Neuronal stem cell (in vitro differentiated cells): ENCODE data around the gene TSPOAP1.

Source experiments
- DNase-seq: peaks from one replicate; pipeline ENCODE4 v3.0.0-alpha.2; 2013; ENCODE audit warnings: low spot score
- H2AFZ ChIP-seq: one replicate; pipeline ENCODE4 v1.6.1; 2013; ENCODE audit warnings: mild to moderate bottlenecking, low read length, inconsistent platforms
- H2AK5ac ChIP-seq: 2 replicates; pipeline ENCODE4 v1.6.1; 2013; ENCODE audit warnings: low read depth, mild to moderate bottlenecking, inconsistent platforms, low read length, moderate library complexity, mixed read lengths
- H2BK120ac ChIP-seq: 2 replicates; pipeline ENCODE4 v1.6.1; 2013; ENCODE audit warnings: low read depth, mild to moderate bottlenecking, inconsistent platforms, low read length, moderate library complexity, mixed read lengths
- H2BK12ac ChIP-seq: one replicate; pipeline ENCODE4 v1.6.1; 2013; ENCODE audit warnings: low read length, inconsistent platforms
- H2BK15ac ChIP-seq: 2 replicates; pipeline ENCODE4 v1.6.1; 2013; ENCODE audit warnings: mild to moderate bottlenecking, low read length, inconsistent platforms, mixed read lengths
- H2BK5ac ChIP-seq: one replicate; pipeline ENCODE4 v1.6.1; 2013; ENCODE audit warnings: inconsistent platforms, mild to moderate bottlenecking, low read length, moderate library complexity
- H3K14ac ChIP-seq: one replicate; pipeline ENCODE4 v1.6.1; 2013; ENCODE audit warnings: low read length, inconsistent platforms
- H3K18ac ChIP-seq: 2 replicates; pipeline ENCODE4 v1.6.1; 2013; ENCODE audit warnings: low read length, inconsistent platforms
- H3K23ac ChIP-seq: 2 replicates; pipeline ENCODE4 v1.6.1; 2013; ENCODE audit warnings: low read depth, mild to moderate bottlenecking, mixed read lengths, low read length, inconsistent platforms; ENCODE audit not compliant: poor library complexity
- H3K27ac ChIP-seq: replicated peaks from 3 replicates; pipeline ENCODE4 v1.5.1; 2013; ENCODE audit warnings: low read length, inconsistent platforms
- H3K27me3 ChIP-seq, 3 experiments: 2 replicates each; pipeline ENCODE4 v1.6.1; 2013; ENCODE audit warnings: low read length in 3 of 3, mild to moderate bottlenecking in 2 of 3, inconsistent platforms in 1 of 3, low read depth in 1 of 3, mixed read lengths in 1 of 3, moderate library complexity in 1 of 3; ENCODE audit not compliant: control insufficient read depth in 3 of 3, insufficient read depth in 3 of 3
- H3K36me3 ChIP-seq, 2 donors: replicated peaks in 1 of 2; 2 replicates each; pipeline ENCODE4 v1.6.1; 2013; ENCODE audit warnings: low read length in 2 of 2; ENCODE audit not compliant: control insufficient read depth in 2 of 2, insufficient read depth in 2 of 2
- H3K4ac ChIP-seq: 2 replicates; pipeline ENCODE4 v1.6.1; 2013; ENCODE audit warnings: inconsistent platforms, mild to moderate bottlenecking, low read length, moderate library complexity
- H3K4me1 ChIP-seq, 2 donors: 1 replicate in 1 of 2; 2 replicates in 1 of 2; pipeline ENCODE4 v1.6.1; 2013; ENCODE audit warnings: low read length in 2 of 2, low read depth in 1 of 2; ENCODE audit not compliant: control insufficient read depth in 2 of 2, insufficient read depth in 1 of 2
- H3K4me2 ChIP-seq: one replicate; pipeline ENCODE4 v1.6.1; 2013; ENCODE audit warnings: mild to moderate bottlenecking, low read length, inconsistent platforms; ENCODE audit not compliant: insufficient read depth, poor library complexity, severe bottlenecking
- H3K4me3 ChIP-seq, 2 donors: 2 replicates each; pipeline ENCODE4 v1.5.1; 2013; ENCODE audit warnings: low read length in 2 of 2, mild to moderate bottlenecking in 2 of 2, inconsistent platforms in 1 of 2, moderate library complexity in 1 of 2
- H3K79me1 ChIP-seq: one replicate; pipeline ENCODE4 v1.6.1; 2013; ENCODE audit warnings: low read depth, mild to moderate bottlenecking, inconsistent platforms, low read length, moderate library complexity
- H3K9ac ChIP-seq: one replicate; pipeline ENCODE4 v1.6.1; 2013; ENCODE audit warnings: mild to moderate bottlenecking, low read depth, low read length, inconsistent platforms; ENCODE audit not compliant: poor library complexity
- H3K9me3 ChIP-seq, 2 donors: replicated peaks in 1 of 2; 2 replicates each; pipeline versions ENCODE3 to v1.6.1; 2013; ENCODE audit warnings: low read length in 2 of 2, mild to moderate bottlenecking in 2 of 2, inconsistent platforms in 1 of 2, low read depth in 1 of 2, mixed read lengths in 1 of 2, moderate library complexity in 1 of 2; ENCODE audit not compliant: control insufficient read depth in 2 of 2, insufficient read depth in 1 of 2
- H4K8ac ChIP-seq: one replicate; pipeline ENCODE4 v1.6.1; 2013; ENCODE audit warnings: low read depth, mild to moderate bottlenecking, inconsistent platforms, low read length, moderate library complexity
- H4K91ac ChIP-seq: one replicate; pipeline ENCODE4 v1.6.1; 2013; ENCODE audit warnings: low read length, low read depth, mild to moderate bottlenecking, inconsistent platforms; ENCODE audit not compliant: poor library complexity
- WGBS, 2 donors: extraction: QIAGEN DNeasy Blood & Tissue Kit; methylation state at CpG; one replicate each; pipeline ENCODE4 v1.1.7; 2013; ENCODE audit warnings: missing lambda C conversion rate in 2 of 2, mixed read lengths in 1 of 2; ENCODE audit not compliant: insufficient read length in 2 of 2, insufficient replicate concordance in 1 of 2; ENCODE audit errors: extremely low coverage in 2 of 2; 5-methylcytosine and 5-hydroxymethylcytosine counted together

The TSPOAP1 gene

DNA sequence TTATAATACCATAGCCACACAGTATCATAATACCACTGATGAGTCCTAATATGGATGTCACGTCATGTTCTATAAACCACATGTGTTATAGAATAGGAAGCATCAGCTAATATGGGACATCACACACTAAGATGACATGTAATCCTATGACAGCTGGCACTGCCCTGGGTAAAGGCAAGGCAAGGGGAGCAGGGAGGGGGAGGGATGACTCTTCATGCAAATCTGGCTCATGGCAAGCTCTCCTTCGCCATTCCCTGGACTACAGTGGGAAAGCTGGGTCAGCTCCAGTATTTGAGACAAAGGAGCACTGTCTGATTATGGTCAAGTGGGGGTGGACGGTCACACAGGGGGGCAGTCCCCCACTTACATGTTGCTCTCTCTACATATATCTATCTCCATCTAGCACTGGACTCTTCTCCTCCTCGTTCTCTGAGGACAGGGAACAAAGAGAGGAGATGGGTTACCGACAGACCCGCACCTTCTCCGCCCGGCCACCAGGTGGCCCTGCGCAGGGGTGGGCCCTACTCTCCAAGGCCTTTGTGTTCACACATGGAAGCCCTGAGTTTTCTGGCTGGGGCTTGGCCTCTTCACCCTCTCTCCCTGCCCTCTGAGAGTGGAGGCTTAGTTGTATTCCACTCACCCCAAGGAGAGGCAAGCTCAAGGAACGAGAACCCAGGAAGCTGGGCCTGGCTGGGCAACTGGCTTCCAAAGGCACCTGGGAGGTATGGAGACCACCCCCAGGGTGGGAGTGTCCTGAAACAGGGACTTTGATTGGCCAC lies 24.4 kb downstream of the TSPOAP1 start:
- H2BK5ac ChIP-seq = peak overlapping the region; percentile 77
- H2BK12ac ChIP-seq = no peak overlapping the region
- DNase-seq = no peak
- peaks cover 0 to 15% (median 0%) of the 10 kb centered on the region in 3 experiments for H3K27me3 ChIP-seq
- H2AFZ ChIP-seq = peak overlapping the region; percentile 89
- H3K14ac ChIP-seq = no peak overlapping the region
- H3K4me1 ChIP-seq = peaks cover 0 to 10% of the 10 kb centered on the region in 2 donors
- H3K4me2 ChIP-seq = no peak overlapping the region
- no peak overlapping the region for H2BK120ac ChIP-seq
- H3K4me3 ChIP-seq = no peak overlapping the region
- H3K4ac ChIP-seq = no peak overlapping the region
- H3K27ac ChIP-seq = no peak overlapping the region
- peak overlapping the region; percentile 87 for H3K18ac ChIP-seq
- peaks cover 0 to 1% of the 10 kb centered on the region in 2 donors for H3K36me3 ChIP-seq
- H3K79me1 ChIP-seq = peaks cover 3% of the 10 kb centered on the region
- no peaks in the 10 kb centered on the region for H3K9me3 ChIP-seq
- H3K9ac ChIP-seq = no peak overlapping the region
- WGBS, 2 donors = no CpG with 5 or more reads among the region's 10 CpGs
- H4K91ac ChIP-seq = no peak overlapping the region
- H4K8ac ChIP-seq = peak overlapping the region; percentile 52
- H2AK5ac ChIP-seq = peak overlapping the region; percentile 88
- no peak overlapping the region for H3K23ac ChIP-seq
- peak overlapping the region; percentile 76 for H2BK15ac ChIP-seq

DNA sequence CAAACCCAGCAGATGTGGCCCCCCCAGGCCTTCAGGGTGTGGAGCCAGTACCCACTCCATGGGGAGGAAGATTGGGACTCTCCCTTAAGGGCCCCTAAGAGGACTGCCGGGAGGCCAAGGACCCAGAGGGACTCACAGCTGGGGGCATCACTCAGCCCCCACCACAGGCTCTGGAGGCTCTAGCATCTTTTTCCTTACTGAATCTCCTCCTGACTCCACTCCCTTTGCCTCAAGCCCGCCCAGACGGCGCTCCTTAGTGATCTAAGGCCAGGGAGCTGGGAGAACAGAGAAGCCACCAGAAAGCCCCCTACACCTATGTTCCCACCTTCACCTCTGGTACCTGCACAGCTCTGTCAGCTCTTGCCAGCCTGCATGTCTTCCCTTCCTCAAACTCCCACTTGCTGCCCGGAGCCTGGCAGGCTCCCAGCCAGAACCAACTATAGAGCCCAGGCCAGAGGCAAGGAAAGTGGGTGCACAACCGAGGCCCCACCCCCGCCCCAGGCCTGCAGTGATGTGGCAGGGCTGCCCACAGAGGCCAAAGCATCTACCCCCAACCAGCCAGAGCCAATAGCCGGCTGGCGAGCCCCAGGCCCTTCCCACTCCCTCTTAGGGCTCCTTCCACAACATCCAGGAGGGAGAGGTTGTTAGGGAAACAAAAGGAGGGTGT lies 25.5 kb downstream of the TSPOAP1 start:
- WGBS, 2 donors = no CpG with 5 or more reads among the region's 9 CpGs
- DNase-seq = no peak
- H3K9me3 ChIP-seq = no peaks in the 10 kb centered on the region

DNA sequence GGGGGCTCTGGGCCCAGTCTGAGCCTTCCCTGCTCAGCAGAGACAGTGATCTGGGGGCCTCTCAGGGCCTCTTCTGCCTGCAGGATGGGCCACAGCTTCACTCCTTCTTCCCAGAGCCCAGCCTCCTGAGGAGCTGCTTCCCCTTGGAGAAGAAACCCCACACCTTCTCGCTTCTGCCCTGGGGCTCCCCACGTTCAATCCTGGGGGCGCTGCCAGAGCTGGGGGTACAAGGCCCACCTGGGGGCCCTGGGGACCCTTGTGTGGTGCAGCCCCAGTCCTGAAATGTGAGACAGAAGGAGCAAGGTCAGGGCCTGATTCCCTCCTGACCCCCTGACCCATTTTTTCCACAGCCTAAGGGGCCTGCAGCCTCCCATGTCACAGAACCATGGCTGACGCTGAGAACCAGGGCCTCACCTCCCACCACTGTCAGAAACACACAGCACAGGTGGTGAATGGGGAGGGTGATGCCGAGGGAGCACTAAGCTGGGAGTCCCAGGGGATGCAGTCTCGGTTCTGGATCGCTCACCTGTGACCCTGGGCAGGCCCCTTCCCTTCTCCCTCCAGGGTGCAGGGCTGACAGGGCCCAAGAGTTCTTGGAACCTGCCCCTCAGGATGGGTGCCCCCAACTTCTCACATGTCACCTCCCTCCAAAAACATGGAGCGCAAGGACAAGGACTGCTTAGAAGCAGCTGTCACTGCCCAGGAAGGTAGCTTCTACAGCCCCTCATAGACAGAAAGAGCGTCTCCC lies 26.2 kb downstream of the TSPOAP1 start:
- Histone ChIP-seq H3K4me2 (no peak overlapping the region), H3K4ac (no peak overlapping the region), H3K23ac (no peak overlapping the region), H3K27me3 (peaks cover 0 to 4% (median 0%) of the 10 kb centered on the region in 3 experiments), H2BK5ac (peak overlapping the region; percentile 68), H3K4me3 (no peak overlapping the region), H3K27ac (no peak overlapping the region), H3K79me1 (no peaks in the 10 kb centered on the region), H2BK120ac (peak overlapping the region; percentile 6), H3K9me3 (no peaks in the 10 kb centered on the region), H3K14ac (no peak overlapping the region), H4K8ac (no peak overlapping the region), H3K9ac (peak overlapping the region; percentile 68), H3K4me1 (peaks cover 0 to 5% of the 10 kb centered on the region in 2 donors), H3K36me3 (peaks cover 0 to 1% of the 10 kb centered on the region in 2 donors), H3K18ac (no peak overlapping the region), H2BK12ac (peak overlapping the region; percentile 89), H4K91ac (no peak overlapping the region), H2AFZ (peak overlapping the region; percentile 69), H2BK15ac (no peak overlapping the region), H2AK5ac (no peak overlapping the region)
- no peak for DNase-seq
- WGBS, 2 donors = no CpG with 5 or more reads among the region's 9 CpGs

More for the DNA sequence above, 25.5 kb downstream of the TSPOAP1 start:
- Histone ChIP-seq H2BK5ac (peak overlapping the region; percentile 68), H3K9ac (no peak overlapping the region), H2AK5ac (peak overlapping the region; percentile 28), H2BK120ac (no peak overlapping the region), H3K79me1 (peaks cover 2% of the 10 kb centered on the region), H4K91ac (no peak overlapping the region), H4K8ac (peak overlapping the region; percentile 76), H3K4me1 (peaks cover 0 to 5% of the 10 kb centered on the region in 2 donors), H3K14ac (peak overlapping the region; percentile 14), H3K4me2 (no peak overlapping the region), H3K27me3 (peaks cover 0 to 11% (median 0%) of the 10 kb centered on the region in 3 experiments), H3K4ac (no peak overlapping the region), H3K36me3 (peaks cover 0 to 1% of the 10 kb centered on the region in 2 donors), H2BK12ac (no peak overlapping the region), H3K4me3 (no peak overlapping the region), H2BK15ac (no peak overlapping the region), H2AFZ (no peak overlapping the region), H3K23ac (no peak overlapping the region), H3K27ac (no peak overlapping the region), H3K18ac (no peak overlapping the region)
